Thymus (tissue), 11 donors: ENCODE measurements around the gene KHDRBS2. TPM values are rescaled to one million over a fixed set of nuclear protein-coding genes. Genes with fewer than 3 reads are reported as not detected.

Experiments used
- DNase-seq, 9 donors: peaks; one replicate each; pipeline ENCODE4 v3.0.0-alpha.2; 2013; ENCODE audit warnings: low spot score in 9 of 9, low read depth in 6 of 9, missing footprints in 1 of 9
- H3K27ac ChIP-seq, 2 donors: one replicate each; pipeline ENCODE4 v1.5.1; 2013; ENCODE audit warnings: control low read depth in 1 of 2, low read depth in 1 of 2, low read length in 1 of 2, mild to moderate bottlenecking in 1 of 2, moderate library complexity in 1 of 2
- H3K27me3 ChIP-seq, 2 donors: one replicate each; pipeline ENCODE4 v1.5.1; 2013; ENCODE audit warnings: low read length in 1 of 2; ENCODE audit not compliant: control insufficient read depth in 2 of 2, insufficient read depth in 1 of 2
- H3K36me3 ChIP-seq, 2 donors: one replicate each; pipeline ENCODE4 v1.5.1; 2013; ENCODE audit warnings: low read length in 1 of 2, mild to moderate bottlenecking in 1 of 2, moderate library complexity in 1 of 2; ENCODE audit not compliant: control insufficient read depth in 2 of 2, insufficient read depth in 2 of 2
- H3K4me1 ChIP-seq, 2 donors: one replicate each; pipeline ENCODE4 v1.5.1; 2013; ENCODE audit warnings: low read length in 2 of 2; ENCODE audit not compliant: control insufficient read depth in 2 of 2, insufficient read depth in 2 of 2
- H3K4me3 ChIP-seq, 2 donors: one replicate each; pipeline ENCODE4 v1.5.1; 2013; ENCODE audit warnings: low read length in 2 of 2, control low read depth in 1 of 2, mild to moderate bottlenecking in 1 of 2
- H3K9me3 ChIP-seq, 2 donors: one replicate each; pipeline ENCODE4 v1.5.1; 2013; ENCODE audit warnings: low read length in 1 of 2, mild to moderate bottlenecking in 1 of 2; ENCODE audit not compliant: control insufficient read depth in 2 of 2, insufficient read depth in 1 of 2
- WGBS: extraction: QIAGEN DNeasy Blood & Tissue Kit; methylation state at CpG from one replicate; pipeline ENCODE4 v1.1.7; 2013; 5-methylcytosine and 5-hydroxymethylcytosine counted together
- polyA plus RNA-seq: library from polyadenylated mRNA; stranded (reverse); fragments of 200-250 nt; gene quantifications from one replicate; pipeline ENCODE4 v1.2.3, GENCODE V29; 2013
- total RNA-seq: library from RNA; stranded (reverse); fragments of 120-200 nt; gene quantifications from one replicate; pipeline ENCODE4 v1.2.4, GENCODE V29; 2013
- donor health status: healthy.

KHDRBS2 gene
- total and polyA plus RNA-seq, 2 donors, result 0.71 to 1.5 TPM

DNA sequence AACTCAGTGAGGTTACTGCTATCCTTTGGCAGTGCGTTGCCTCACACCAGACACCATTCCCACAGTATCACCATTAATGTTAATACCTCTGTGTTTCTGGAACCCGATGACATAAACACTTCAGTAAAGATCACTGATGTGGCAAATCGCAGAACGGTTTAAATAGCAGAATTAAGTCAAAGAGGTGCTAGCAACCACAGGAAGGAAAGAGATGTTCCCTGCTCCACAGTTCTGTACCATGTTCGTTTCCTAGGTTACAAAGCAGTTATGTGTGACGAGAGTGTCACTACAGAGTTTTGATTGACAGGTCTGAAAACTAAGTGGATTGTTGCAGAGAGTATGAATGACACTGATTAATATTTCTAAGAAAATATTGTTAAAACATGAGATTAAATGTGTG lies 272.3 kb downstream of the KHDRBS2 start:
- Histone ChIP-seq H3K27ac (no peak overlapping the region), H3K27me3 (no peaks in the 10 kb centered on the region), H3K4me1 (no peaks in the 10 kb centered on the region), H3K9me3 (peaks cover 0 to 4% of the 10 kb centered on the region in 2 donors), H3K4me3 (no peak overlapping the region), H3K36me3 (no peaks in the 10 kb centered on the region)
- no peak for DNase-seq
- 67% methylated on average over 6 of the region's 6 CpGs for WGBS

GRCh38 chr6:62009445-62009844 lies 276.6 kb downstream of the KHDRBS2 start:
- H3K9me3 ChIP-seq, result peaks cover 0 to 4% of the 10 kb centered on the region in 2 donors
- H3K4me1 ChIP-seq, result no peaks in the 10 kb centered on the region
- DNase-seq, result no peak
- H3K27me3 ChIP-seq, result no peaks in the 10 kb centered on the region
- no peaks in the 10 kb centered on the region for H3K36me3 ChIP-seq
- H3K4me3 ChIP-seq, result no peak overlapping the region
- H3K27ac ChIP-seq, result no peak overlapping the region
- WGBS, result 97% methylated on average over 3 of the region's 3 CpGs

DNA sequence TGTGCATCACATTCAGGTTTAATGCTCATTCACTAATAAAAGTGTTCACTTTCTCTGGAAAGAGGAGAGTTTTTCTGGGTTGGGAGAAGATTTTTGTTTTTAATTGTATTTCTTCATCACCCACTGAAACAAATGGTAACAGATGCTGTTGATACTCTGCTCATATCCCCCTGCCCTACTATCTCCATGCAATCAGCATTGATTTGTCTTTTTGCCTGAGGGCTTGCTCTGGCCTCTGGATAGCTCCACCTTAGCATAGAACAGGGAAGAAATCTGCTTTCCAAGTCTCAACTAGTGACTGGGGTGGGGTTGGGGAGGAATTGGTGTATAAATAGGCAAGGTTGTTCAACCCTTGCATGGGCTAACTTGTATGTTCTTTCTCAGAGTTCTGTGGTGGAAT lies 296.4 kb downstream of the KHDRBS2 start:
- Histone ChIP-seq H3K9me3 (no peaks in the 10 kb centered on the region), H3K27ac (no peak overlapping the region), H3K27me3 (no peaks in the 10 kb centered on the region), H3K4me1 (no peaks in the 10 kb centered on the region), H3K36me3 (no peaks in the 10 kb centered on the region), H3K4me3 (no peak overlapping the region)
- DNase-seq, result no peak

DNA sequence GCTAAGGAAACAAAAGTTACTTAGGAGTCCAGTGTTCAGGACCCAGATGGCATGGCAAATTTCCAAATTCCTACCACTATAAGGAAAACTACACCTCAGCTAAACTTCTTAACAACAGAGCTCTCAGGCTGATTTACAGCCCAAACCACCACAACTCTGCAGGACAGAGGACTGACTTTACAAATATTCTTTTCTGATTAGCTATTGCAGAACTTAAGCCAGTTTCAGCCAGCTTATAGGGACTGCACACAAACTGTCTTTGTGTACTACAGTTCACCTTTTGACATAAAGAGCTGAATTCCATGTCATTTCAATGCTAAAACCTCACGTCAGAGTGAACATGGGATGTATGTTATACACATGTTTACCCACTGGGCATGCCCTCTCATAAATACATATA lies 305.4 kb downstream of the KHDRBS2 start:
- H3K27me3 ChIP-seq, result no peaks in the 10 kb centered on the region
- no peak overlapping the region for H3K4me3 ChIP-seq
- no peak overlapping the region for H3K27ac ChIP-seq
- no peaks in the 10 kb centered on the region for H3K36me3 ChIP-seq
- DNase-seq, result no peak
- no peaks in the 10 kb centered on the region for H3K4me1 ChIP-seq
- 90% methylated on average over 1 of the region's 1 CpG for WGBS
- H3K9me3 ChIP-seq, result no peaks in the 10 kb centered on the region

- H3K36me3 ChIP-seq, result no peaks in the 10 kb centered on the region
- H3K4me3 ChIP-seq, result no peak overlapping the region
- 88% methylated on average over 1 of the region's 1 CpG for WGBS
- no peaks in the 10 kb centered on the region for H3K4me1 ChIP-seq
- no peaks in the 10 kb centered on the region for H3K27me3 ChIP-seq
- no peak for DNase-seq
- no peak overlapping the region for H3K27ac ChIP-seq
- H3K9me3 ChIP-seq, result no peaks in the 10 kb centered on the region
Measured at GRCh38 chr6:61977947-61978346, 308.1 kb downstream of the KHDRBS2 start.

DNA sequence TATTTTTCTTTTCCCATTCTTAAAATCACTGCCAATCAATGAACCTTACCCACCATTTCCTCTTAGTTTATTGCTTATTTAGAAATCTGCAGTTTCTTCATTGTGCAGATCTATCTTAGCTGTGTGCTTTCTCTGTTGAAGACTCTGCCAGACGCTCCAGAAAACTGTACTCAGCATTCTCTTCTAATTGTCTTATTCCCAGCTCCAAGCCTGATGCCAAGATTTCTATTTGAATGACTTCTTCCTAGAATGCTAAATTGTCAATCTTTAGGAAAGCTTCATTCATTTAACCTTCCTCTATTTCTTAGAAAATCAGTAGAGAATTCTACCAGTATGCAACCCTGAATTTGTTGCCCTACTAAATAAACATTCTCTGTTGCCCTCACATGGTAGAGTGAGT lies 308.9 kb downstream of the KHDRBS2 start:
- no peaks in the 10 kb centered on the region for H3K9me3 ChIP-seq
- H3K36me3 ChIP-seq, result no peaks in the 10 kb centered on the region
- DNase-seq, result no peak
- no peak overlapping the region for H3K27ac ChIP-seq
- no peak overlapping the region for H3K4me3 ChIP-seq
- no peaks in the 10 kb centered on the region for H3K27me3 ChIP-seq
- no peaks in the 10 kb centered on the region for H3K4me1 ChIP-seq
- WGBS, result 85% methylated on average over 1 of the region's 1 CpG

DNA sequence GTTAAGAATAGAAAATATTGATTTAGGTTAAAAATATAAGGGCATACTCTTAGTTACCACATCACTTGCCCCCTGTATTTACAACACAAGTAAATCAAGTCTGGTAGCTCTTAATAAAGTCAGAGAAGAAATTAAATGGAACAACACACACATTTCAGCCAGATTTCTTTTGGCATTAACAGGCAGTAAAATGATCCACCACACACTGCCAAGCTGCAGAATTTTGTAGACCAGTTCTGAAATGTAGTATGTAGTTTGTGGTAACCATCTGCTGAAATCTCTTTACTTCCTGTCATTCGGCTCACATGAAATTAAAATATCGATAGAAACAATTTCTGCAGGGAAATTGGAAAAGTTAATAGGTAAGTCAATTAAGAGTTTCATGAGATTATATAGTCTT lies 326.8 kb downstream of the KHDRBS2 start:
- no peak overlapping the region for H3K4me3 ChIP-seq
- WGBS, result 95% methylated on average over 2 of the region's 2 CpGs
- H3K9me3 ChIP-seq, result no peaks in the 10 kb centered on the region
- H3K36me3 ChIP-seq, result no peaks in the 10 kb centered on the region
- no peak overlapping the region for H3K27ac ChIP-seq
- no peaks in the 10 kb centered on the region for H3K4me1 ChIP-seq
- no peak for DNase-seq
- no peaks in the 10 kb centered on the region for H3K27me3 ChIP-seq

DNA sequence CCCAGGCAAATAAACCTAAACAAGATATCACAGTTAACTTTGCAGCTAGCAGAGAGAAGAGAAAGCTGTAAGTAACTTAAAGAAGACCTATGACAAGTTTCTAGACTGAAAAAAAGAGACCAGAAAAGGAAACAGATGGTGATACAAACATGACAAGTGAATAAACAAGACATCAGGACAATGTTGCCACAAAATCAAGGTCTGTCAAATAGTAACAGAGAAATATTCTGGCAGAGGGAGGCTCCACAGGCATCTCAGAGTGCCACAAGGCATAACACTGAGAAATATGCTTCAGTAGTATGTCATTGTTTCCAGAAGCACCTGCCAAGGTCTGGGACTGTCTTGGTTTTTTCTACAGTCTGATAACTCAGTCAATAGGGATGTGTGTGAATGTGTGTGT lies 332.2 kb downstream of the KHDRBS2 start:
- no peak overlapping the region for H3K27ac ChIP-seq
- no peak overlapping the region for H3K4me3 ChIP-seq
- H3K4me1 ChIP-seq, result no peaks in the 10 kb centered on the region
- no peak for DNase-seq
- no peaks in the 10 kb centered on the region for H3K27me3 ChIP-seq
- H3K9me3 ChIP-seq, result no peaks in the 10 kb centered on the region
- H3K36me3 ChIP-seq, result no peaks in the 10 kb centered on the region

GRCh38 chr6:61951586-61951985 lies 334.4 kb downstream of the KHDRBS2 start:
- no peak for DNase-seq
- Histone ChIP-seq H3K4me1 (no peaks in the 10 kb centered on the region), H3K4me3 (no peak overlapping the region), H3K9me3 (no peaks in the 10 kb centered on the region), H3K27ac (no peak overlapping the region), H3K36me3 (no peaks in the 10 kb centered on the region), H3K27me3 (no peaks in the 10 kb centered on the region)
- 77% methylated on average over 1 of the region's 1 CpG for WGBS

GRCh38 chr6:61950811-61951210 lies 335.2 kb downstream of the KHDRBS2 start:
- WGBS, result 95% methylated on average over 1 of the region's 1 CpG
- no peaks in the 10 kb centered on the region for H3K9me3 ChIP-seq
- no peak overlapping the region for H3K4me3 ChIP-seq
- no peaks in the 10 kb centered on the region for H3K4me1 ChIP-seq
- DNase-seq, result no peak
- H3K36me3 ChIP-seq, result no peaks in the 10 kb centered on the region
- no peaks in the 10 kb centered on the region for H3K27me3 ChIP-seq
- no peak overlapping the region for H3K27ac ChIP-seq
